ENCODE data around the gene CMTM7.

DNA sequence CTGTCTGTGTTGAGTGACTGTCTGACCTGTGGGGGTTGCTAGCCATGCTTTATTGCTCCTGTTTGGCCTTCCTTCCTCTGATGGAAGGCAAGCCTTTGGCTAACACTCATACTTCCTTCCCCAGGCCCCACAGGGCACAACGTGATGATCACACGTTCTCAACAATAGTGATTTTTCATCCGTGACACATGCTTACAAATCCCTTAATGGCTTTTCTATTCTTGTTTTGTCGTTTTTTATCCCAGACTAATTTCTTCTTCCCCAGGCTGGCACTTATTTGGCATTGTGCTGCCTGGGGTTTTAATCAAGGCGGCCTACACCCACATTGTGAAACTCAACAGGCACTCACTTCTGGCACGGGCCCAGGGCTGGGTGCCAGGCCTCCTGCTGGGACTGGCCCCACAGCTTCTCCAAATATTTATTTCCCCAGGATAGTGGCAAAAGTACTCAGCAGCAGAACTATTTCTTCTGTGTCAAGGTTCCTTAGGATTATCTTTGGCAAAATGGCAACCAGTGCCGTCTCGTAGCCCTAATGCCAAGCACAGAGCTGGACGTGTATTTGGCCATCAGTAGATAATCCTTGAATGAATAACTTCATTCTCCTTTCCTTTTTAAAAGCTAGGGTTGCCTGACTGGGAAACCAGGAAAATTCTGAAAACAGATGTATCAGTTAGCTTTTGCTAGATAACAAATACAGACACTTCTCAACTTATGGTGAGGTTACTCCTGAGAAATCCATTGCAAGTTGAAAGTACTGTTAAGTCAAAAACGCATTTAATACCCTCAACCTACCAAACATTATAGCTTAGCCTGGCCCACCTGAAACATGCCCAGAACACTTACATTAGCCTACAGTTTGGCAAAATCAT lies 30.6 kb downstream of the CMTM7 start:
- peak; percentile 14 for TF ChIP-seq POLR2A (IDR thresholded peaks at IDR 0.05)
- TF ChIP-seq, protein P1, sequence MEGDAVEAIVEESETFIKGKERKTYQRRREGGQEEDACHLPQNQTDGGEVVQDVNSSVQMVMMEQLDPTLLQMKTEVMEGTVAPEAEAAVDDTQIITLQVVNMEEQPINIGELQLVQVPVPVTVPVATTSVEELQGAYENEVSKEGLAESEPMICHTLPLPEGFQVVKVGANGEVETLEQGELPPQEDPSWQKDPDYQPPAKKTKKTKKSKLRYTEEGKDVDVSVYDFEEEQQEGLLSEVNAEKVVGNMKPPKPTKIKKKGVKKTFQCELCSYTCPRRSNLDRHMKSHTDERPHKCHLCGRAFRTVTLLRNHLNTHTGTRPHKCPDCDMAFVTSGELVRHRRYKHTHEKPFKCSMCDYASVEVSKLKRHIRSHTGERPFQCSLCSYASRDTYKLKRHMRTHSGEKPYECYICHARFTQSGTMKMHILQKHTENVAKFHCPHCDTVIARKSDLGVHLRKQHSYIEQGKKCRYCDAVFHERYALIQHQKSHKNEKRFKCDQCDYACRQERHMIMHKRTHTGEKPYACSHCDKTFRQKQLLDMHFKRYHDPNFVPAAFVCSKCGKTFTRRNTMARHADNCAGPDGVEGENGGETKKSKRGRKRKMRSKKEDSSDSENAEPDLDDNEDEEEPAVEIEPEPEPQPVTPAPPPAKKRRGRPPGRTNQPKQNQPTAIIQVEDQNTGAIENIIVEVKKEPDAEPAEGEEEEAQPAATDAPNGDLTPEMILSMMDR (IDR thresholded peaks at IDR 0.05) = peak in 1 of 4 experiments; percentile 18
- peak; percentile 93 for TF ChIP-seq POLR2AphosphoS5 (IDR thresholded peaks at IDR 0.05)
